Measurements from ENCODE around the gene QPRT.
"Not testable (repeated sequence)": the region's sequence is repeated elsewhere in the genome, so short reads cannot be mapped to it uniquely, and the experiment has no call there.

The QPRT gene

DNA sequence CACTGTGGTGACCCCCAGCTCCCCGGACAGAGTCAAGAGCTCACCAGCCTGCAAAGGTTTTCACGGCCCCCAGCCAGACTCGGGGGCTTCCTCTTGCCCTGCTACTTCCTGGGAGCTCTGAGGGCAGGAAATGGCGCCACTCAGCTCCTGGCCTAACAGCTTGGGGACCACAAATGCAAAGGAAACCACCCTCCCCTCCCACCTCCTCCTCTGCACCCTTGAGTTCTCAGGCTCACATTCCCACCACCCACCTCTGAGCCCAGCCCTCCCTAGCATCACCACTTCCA lies 16.3 kb upstream of the QPRT start:
- DNase-seq: no peak

DNA sequence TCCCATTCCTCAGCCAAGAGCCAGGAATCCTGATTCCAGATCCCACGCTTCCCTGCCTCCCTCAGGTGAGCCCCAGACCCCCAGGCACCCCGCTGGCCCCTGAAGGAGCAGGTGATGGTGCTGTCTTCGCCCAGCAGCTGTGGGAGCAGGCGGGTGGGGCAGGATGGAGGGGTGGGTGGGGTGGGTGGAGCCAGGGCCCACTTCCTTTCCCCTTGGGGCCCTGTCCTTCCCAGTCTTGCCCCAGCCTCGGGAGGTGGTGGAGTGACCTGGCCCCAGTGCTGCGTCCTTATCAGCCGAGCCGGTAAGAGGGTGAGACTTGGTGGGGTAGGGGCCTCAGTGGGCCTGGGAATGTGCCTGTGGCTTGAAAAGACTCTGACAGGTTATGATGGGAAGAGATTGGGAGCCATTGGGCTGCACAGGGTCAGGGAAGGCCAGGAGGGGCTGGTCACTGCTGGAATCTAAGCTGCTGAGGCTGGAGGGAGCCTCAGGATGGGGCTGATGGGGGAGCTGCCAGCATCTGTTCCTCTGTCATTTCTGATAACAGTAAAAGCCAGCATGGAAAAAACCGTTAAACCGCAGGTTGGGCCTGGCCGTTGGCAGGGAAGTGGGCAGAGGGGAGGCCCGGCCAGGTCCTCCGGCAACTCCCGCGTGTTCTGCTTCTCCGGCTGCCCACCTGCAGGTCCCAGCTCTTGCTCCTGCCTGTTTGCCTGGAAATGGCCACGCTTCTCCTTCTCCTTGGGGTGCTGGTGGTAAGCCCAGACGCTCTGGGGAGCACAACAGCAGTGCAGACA lies 15.8 kb upstream of the QPRT start, which contains the start of gene SPN:
Gene SPN, plus strand, starts transcription at position 232 of the 791 bp plus-strand sequence. Its CDS starts 482 bp downstream, at position 714.
- DNase-seq: no peak

DNA sequence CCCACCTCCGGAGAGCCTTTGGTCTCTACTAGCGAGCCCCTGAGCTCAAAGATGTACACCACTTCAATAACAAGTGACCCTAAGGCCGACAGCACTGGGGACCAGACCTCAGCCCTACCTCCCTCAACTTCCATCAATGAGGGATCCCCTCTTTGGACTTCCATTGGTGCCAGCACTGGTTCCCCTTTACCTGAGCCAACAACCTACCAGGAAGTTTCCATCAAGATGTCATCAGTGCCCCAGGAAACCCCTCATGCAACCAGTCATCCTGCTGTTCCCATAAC lies 15.2 kb upstream of the QPRT start:
- DNase-seq: no peak

DNA sequence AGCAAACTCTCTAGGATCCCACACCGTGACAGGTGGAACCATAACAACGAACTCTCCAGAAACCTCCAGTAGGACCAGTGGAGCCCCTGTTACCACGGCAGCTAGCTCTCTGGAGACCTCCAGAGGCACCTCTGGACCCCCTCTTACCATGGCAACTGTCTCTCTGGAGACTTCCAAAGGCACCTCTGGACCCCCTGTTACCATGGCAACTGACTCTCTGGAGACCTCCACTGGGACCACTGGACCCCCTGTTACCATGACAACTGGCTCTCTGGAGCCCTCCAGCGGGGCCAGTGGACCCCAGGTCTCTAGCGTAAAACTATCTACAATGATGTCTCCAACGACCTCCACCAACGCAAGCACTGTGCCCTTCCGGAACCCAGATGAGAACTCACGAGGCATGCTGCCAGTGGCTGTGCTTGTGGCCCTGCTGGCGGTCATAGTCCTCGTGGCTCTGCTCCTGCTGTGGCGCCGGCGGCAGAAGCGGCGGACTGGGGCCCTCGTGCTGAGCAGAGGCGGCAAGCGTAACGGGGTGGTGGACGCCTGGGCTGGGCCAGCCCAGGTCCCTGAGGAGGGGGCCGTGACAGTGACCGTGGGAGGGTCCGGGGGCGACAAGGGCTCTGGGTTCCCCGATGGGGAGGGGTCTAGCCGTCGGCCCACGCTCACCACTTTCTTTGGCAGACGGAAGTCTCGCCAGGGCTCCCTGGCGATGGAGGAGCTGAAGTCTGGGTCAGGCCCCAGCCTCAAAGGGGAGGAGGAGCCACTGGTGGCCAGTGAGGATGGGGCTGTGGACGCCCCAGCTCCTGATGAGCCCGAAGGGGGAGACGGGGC lies 14.7 kb upstream of the QPRT start:
- DNase-seq: no peak

DNA sequence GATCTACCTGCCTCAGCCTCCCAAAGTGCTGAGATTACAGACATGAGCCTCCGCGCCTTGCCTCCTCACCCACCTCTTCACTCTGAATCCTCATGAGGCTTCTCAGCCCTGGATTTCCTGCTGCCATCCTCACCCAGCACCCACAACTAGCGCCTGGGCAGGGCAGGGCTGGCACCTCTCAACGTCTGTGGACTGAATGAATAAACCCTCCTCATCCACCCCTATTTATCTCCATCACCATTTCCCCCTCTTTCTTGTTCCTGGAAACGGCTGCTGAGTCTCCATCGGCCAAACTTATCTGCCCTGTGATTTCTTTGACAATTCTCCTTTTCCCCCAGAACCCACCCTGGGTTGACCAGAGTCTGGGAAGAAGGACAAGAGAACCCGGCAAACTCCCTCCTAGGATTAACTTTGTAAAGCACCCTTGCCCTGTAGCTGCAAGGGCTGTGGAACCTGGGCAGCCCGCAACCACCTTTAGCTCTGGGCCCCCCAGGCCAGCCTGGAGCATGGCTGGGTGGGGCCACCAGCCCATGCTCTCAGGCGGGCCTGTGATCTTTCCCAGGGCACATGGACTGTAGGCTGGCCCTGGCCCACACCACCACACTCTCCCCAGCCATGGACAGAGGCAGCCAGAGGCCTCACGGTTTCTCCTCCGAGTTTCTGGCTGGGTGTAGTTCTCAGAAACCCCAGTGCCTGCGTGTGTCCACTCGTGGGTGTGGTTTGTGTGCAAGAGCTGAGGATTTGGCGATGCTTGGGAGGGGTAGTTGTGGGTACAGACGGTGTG lies 13.5 kb upstream of the QPRT start:
- DNase-seq: no peak

DNA sequence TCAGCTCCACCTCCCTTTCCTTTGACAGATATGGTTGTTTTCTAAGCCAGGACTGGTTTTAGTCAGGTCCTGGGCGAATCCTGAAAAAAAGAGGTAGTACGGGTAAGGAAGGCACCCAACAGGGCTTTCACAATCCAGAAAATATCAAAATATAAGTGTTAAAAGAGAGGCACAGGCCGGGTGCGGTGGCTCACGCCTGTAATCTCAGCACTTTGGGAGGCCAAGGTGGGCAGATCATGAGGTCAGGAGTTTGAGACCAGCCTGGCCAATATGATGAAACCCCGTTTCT lies 11.7 kb upstream of the QPRT start:
- not testable (repeated sequence) for DNase-seq

DNA sequence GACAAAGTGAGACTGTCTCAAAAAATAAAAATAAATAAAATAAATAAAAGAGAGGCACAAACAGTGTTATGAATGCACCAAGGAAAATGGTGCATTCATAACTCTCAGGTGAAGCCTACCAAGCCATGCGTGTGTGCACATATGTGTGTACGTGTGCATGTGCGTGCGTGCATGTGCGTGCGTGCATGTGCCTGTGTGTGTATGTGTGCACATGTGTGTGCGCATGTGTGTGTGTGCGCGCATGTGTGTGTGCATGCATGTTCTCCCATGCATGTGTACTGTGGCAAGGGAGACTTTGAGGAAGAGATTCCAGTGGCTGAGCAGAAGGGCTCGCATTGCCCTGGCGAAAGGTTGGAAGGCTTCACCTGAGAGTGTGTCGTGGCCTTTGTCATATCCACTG lies 11.2 kb upstream of the QPRT start:
- DNase-seq: no peak

DNA sequence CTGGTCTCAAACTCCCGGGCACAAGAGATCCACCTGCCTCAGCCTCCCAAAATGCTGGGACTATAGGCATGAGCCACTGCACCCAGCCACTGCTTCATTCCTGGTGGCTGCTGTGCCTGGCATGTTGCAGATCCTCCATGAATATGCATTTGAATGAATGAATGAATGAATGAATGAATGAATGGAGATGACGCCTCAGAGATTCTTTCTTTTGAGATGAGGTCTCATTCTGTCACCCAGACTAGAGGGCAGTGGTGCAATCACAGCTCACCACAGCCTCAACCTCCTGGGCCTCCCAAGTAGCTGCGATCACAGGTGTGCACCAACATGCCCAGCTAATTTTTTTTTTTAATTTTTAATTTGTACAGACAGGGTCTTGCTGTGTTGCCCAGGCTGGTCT lies 10.7 kb upstream of the QPRT start:
- no peak for DNase-seq

DNA sequence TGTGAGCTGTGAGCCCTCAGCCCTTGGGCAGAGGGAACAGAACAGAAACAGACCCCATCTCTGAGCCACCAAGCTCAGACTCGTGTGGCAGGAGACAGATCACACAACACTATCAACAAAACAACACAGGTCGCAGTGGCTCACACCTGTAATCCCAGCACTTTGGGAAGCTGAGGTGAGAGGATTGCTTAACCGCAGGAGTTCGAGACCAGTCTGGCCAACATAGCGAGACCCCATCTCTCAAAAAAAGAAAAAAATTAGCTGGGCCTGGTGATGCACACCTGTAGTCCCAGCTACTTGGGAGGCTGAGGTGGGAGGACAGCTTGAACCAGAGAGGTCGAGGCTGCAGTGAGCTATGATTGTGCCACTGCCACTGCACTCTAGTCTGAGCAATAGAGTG lies 5.5 kb upstream of the QPRT start:
- DNase-seq: no peak

DNA sequence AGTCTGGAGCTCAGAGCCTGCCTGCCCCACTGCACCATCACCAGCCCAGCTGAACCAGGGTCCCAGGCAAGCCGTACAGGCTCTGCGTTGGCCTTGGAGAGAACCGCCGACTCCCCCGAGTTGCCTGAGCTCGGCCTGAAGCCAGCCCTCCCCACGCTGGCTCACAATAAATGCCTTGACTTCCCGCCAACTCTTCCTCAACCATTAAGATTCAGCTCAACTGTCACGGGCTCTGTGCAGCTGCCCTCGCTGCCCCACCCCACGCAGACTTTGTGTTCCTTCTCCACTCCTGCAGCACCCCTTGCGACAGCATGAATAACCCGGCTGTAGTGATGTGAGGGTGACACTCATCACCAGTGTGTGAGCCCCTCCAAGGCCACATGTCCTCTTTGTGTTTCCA lies 4.8 kb upstream of the QPRT start:
- DNase-seq: peak in 55 of 56 donors; percentile 11 to 93 (median 71)

DNA sequence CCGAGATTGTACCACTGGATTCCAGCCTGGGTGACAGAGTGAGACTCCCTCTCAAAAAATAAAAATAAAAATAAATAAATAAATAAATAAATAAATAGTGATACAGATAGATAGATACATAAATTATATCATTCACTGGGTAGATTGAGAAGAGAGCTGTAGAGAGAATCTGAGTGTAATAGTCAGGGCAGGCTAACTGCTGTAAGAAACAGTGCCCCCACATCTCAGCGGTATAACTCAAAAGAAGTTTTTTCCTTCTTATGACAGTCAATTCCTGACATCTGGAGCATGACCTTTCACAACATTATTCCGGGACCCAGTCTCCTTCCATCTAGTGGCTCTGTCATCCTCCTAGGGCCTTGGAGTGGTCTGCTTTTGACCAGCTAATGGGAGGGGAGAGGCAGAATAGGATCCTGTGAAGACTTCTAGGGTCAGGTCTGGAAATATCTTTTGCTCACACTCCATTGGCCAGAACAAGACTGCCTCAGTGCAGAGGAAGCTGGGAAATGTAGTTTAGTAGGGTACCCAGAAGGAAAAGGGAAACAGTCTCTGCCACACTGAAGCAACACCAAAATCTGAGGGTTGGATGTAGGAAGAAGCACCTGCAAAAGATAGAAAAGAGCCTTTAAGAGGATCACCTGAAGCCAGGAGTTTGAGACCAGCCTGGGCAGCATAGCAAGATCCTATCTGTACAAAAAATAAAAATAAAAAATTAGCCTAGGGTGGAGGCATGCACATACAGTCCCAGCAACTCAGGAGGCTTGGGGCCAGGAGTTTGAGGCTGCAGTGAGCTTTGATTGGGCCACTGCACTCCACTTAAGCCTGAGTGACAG lies 3.0 kb upstream of the QPRT start:
- peak in 1 of 56 donors; percentile 7 for DNase-seq

DNA sequence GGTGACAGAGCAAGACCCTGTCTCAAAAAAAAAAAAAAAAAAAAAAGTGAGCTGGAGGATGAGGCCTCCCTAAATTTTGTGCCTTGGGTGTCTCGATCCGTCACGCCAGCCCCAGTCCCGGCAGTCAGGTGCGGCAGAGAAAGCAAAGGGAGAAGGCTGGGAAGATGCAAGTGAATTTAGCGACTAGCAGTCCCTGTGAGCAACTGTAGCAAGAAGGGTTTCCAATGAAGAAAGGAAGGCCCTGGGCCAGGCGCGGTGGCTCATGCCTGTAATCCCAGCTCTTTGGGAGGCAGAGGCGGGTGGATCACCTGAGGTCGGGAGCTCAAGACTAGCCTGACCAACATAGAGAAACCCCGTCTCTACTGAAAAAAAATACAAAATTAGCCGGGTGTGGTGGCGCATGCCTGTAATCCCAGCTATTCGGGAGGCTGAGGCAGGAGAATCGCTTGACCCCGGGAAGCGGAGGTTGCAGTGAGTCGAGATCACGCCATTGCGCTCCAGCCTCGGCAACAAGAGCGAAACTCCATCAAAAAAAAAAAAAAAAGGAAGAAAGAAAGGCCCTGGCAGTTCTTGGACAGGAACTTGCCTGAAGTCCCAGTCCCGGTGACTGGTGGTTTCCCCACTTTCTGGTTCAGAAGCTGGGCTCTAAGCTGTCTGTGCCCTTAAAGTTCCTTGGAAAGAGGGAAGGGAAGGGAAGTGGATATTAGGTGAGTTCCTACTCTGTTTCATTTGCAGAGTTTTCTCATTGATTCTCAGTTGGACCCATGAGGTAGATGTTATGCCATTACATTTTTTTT lies 1.8 kb upstream of the QPRT start:
- no peak for DNase-seq

DNA sequence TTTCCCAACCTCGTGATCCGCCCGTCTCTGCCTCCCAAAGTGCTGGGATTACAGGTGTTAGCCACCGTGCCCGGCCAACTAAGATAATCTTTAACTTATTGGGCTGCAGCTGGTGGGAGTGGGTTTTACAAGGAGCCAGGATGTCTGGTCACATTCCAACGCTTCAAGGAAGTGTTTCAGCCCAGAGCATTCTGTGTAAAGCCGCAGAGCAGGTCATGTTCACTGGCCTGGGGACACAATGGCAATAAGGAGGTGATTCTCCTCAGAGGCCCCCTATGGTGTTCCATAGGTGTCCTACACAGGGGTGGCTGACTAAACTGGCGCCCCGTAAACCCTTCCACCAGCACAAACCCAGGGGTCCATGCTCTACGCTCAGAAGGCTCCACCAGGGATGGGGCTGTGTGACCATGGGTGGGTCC lies 1.2 kb downstream of the QPRT start:
- no peak for DNase-seq

DNA sequence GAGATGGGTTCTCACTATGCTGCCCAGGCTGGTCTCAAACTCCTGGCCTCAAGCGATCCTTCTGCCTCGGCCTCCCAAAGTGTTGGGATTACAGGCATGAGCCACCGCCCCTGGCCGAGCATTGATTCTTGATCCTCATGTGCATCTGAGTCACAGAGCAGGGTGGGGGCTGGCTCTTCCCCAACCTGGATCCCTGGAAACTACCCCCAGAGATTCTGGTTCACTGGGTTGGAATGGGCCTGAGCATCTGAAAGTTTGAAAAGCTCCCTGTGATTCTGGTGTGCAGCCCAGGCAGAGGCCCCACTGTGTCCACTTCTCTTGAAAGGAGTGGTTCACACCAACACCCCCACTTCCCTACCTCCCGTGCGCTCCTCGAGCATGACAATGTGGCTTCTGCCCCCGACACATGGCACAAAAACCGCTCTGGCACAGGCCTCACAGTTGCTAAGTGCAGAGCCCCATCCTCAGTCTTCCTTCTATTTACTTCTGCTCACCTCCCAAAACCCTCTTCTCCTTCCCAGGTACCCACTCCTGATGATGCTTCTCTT lies 4.6 kb downstream of the QPRT start:
- no peak for DNase-seq

DNA sequence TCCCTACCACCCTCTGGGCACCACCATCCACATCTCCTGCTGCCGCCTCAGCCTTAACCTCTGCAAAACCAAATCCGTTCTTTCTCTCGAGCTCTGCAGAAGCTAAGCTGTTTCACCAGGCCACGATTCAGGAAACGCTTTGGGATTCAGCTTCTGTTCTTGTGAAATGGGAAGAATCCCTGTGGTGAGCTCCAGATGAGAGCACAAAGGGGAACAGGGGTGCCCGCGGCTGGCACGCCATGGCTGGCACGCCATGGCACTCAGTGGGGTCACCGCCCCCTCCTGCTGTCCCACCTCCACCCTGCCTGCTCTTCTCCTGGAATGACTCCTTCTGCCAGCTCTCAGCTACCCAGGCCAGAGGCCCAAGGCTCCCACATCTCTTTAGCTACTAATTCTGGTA lies 5.7 kb downstream of the QPRT start:
- DNase-seq: no peak

DNA sequence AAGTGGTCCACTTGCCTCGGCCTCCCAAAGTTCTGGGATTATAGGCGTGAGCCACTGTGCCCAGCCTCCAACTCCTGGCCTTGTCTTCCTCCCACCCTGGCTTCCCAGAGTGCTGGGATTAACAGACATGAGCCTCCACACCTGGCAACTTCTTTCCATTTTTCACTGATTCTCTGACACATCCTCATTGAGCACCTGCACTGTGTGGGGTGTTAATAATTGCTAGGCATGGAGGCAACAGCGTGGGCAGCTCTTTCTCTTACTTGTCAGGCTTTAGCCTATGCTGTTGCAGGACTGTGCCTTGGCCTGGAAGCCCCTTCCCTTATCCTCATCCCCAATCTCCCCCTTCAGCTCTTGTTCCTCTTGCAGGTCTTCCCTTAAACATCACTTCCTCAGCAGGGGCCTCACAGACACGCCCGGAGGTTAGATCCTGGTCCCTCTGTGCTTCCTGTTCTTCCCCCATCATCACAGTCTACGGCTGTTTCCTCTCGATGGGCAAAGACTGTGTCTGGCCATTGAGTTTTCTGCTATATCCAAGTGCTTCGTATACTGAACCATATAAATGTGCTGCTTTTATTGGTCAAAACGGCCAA lies 7.9 kb downstream of the QPRT start:
- DNase-seq: peak in 19 of 56 donors; percentile 4 to 54 (median 22)

DNA sequence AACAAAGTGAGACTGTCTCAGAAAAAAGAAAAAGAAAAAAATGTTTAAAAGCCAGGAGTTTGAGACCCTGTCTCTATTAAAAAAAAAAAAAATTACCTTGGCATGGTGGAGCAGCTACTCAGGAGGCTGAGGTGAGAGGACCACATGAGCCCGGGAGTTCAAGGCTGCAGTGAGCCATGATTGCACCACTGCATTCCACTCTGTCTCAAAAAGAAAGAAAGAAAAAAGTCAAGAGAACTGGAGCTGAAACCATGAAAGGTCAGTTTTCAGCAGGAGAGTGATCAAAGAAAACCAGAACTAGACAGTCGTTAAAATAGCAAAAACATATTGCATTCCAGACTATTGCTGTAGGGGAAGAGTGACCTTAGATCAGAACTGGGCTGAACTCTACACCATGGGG lies 8.8 kb downstream of the QPRT start:
- DNase-seq: no peak

DNA sequence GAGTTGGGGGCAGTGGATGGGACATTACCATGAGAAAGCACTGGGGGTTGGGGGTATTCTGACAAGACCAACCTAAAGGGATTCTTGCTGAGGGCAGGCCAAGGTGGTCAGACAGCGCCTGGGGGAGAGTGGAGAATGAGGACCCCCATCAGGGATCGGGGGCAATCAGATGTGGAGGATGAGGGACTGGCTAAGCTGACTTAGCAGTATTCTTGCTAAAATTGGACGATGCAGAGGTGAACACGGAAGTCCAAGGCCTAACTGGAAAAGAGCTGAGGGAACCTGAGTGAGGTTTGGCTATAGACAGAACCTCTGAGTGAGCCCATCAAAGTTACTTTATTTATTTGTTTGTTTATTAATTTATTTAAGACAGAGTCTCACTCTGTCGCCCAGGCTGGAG lies 9.2 kb downstream of the QPRT start:
- DNase-seq: no peak

DNA sequence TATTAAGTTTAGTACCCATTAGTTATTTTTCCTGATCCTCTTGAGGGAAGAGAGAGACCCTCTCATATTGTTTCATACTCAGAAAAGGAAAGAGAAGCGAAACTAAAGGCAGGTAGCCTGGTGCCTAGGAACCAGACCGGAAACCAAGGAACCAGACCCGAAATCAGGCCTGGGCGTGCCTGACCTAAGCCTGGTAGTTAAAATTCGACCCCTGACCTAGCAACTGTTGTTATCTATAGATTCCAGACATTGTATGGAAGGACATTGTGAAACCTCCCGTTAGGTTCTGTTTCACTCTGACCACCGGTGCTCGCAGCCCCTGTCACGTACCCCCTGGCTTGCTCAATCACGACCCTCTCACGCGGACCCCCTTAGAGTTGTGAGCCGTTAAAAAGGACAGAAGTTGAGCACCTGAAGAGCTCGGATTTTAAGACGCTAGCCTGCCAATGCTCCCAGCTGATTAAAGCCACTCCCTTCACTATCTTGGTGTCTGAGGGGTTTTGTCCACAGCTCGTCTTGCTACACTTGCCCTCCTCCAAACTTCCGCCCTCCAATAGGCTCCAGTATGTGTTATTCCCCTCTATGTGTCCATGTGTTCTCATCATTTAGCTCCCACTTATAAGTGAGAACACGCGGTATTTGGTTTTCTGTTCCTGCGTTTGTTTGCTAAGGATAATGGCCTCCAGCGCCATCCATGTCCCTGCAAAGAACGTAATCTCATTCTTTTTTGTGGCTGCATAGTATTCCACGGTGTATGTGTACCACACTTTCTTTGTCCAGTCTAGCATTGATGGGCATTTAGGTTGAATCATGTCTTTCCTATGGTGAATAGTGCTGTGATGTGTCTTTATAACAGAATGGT lies 10.7 kb downstream of the QPRT start:
- not testable (repeated sequence) for DNase-seq

All from nucleus accumbens (tissue), 56 donors.